Cardiac muscle cell (in vitro differentiated cells and primary cell): ENCODE measurements around the gene CHST11. TPM values are rescaled to one million over a fixed set of nuclear protein-coding genes. Genes with fewer than 3 reads are reported as not detected.
A peak's percentile ranks its signal among the peaks of the same experiment; 100 is the strongest.

ENCODE experiments used
- DNase-seq, 2 donors: peaks; one replicate each; pipeline versions ENCODE4 v3.0.0 to v3.0.0-alpha.2; 2010 to 2017; ENCODE audit warnings: low read depth in 1 of 2, low spot score in 1 of 2
- H3K27ac ChIP-seq: fragments of 200-600 bp; sonication (generic); 2 replicates; pipeline ENCODE4 v1.5.1; 2016
- H3K27me3 ChIP-seq: fragments of 200-600 bp; sonication (generic); 2 replicates; pipeline ENCODE4 v1.6.0; 2016; ENCODE audit warnings: control low read depth
- H3K36me3 ChIP-seq: fragments of 200-600 bp; sonication (generic); 2 replicates; pipeline ENCODE4 v1.5.1; 2016; ENCODE audit warnings: control low read depth
- H3K4me1 ChIP-seq: fragments of 200-600 bp; sonication (generic); 2 replicates; pipeline ENCODE4 v1.8.1; 2017; ENCODE audit warnings: low read depth, mild to moderate bottlenecking, mixed run types
- H3K4me3 ChIP-seq: fragments of 200-600 bp; sonication (generic); 2 replicates; pipeline ENCODE4 v1.5.1; 2016; ENCODE audit warnings: mild to moderate bottlenecking
- H3K9me3 ChIP-seq: fragments of 200-600 bp; sonication (generic); 2 replicates; pipeline ENCODE4 v1.5.1; 2017; ENCODE audit warnings: low read depth, mild to moderate bottlenecking, control low read depth
- polyA plus RNA-seq: library from polyadenylated mRNA; unstranded; fragments of >200 nt; fragmentation: Nextera tagmentation; extraction: Ambion mirVana; gene quantifications from 2 replicates; pipeline ENCODE4 v1.2.1, GENCODE V29; 2016
- total RNA-seq: library from RNA; depleted of rRNA; stranded (reverse); fragments of >200 nt; gene quantifications from 2 replicates; pipeline ENCODE4 v1.2.3, GENCODE V29; 2016
- TF ChIP-seq, protein P1 (sequence below): IDR thresholded peaks from 2 replicates; pipeline ENCODE4 v1.5.1; 2012; ENCODE audit warnings: low read depth, mild to moderate bottlenecking, low read length

CHST11 gene
- total and polyA plus RNA-seq, 2 experiments from 2014 or later = 24.2 to 39.8 TPM

DNA sequence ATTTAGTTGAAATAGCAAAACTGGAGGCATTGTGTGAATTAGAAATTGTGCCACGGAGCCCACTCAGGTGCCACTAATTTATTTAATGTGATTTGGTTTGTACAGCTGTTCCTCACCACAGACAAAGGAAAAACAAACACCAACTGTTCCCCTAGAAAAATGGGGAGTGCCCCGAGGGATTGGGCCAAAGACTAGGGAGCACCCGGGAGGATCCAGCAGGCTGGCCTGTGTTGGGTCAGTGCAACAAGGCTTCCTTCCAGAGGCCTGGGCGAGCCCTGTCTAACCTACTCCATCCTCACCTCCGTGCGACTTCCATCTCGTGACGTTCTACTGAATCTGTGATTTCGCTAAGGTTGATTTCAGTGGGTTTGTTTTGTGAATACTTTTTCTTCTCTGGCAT is 206.2 kb downstream of the CHST11 start:
- no peaks in the 10 kb centered on the region for H3K36me3 ChIP-seq
- DNase-seq = no peak
- no peaks in the 10 kb centered on the region for H3K9me3 ChIP-seq
- H3K27ac ChIP-seq = no peak overlapping the region
- TF ChIP-seq, protein P1, sequence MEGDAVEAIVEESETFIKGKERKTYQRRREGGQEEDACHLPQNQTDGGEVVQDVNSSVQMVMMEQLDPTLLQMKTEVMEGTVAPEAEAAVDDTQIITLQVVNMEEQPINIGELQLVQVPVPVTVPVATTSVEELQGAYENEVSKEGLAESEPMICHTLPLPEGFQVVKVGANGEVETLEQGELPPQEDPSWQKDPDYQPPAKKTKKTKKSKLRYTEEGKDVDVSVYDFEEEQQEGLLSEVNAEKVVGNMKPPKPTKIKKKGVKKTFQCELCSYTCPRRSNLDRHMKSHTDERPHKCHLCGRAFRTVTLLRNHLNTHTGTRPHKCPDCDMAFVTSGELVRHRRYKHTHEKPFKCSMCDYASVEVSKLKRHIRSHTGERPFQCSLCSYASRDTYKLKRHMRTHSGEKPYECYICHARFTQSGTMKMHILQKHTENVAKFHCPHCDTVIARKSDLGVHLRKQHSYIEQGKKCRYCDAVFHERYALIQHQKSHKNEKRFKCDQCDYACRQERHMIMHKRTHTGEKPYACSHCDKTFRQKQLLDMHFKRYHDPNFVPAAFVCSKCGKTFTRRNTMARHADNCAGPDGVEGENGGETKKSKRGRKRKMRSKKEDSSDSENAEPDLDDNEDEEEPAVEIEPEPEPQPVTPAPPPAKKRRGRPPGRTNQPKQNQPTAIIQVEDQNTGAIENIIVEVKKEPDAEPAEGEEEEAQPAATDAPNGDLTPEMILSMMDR = no peak
- peaks cover 19% of the 10 kb centered on the region for H3K4me1 ChIP-seq
- no peak overlapping the region for H3K4me3 ChIP-seq
- no peaks in the 10 kb centered on the region for H3K27me3 ChIP-seq

DNA sequence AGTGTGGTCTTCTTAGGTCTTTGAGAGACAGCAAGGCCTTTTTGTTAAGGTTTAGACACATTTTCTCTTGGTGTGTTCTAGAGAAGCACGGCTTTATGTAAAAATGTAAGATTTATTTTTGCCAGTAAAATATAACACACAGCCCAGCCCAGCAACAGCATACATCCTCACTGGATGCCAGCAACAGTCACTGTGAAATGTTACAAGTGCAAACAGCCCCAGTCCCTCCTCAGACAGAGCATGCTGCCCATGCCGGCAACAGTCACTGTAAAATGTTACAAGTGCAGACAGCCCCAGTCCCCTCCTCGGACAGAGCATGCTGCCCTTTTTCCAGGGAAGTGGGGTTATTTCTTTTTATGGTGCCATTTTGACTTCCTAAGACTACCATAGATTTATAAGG is 207.6 kb downstream of the CHST11 start:
- TF ChIP-seq, protein P1 = no peak
- DNase-seq = peak in 1 of 2 donors; percentile 55

DNA sequence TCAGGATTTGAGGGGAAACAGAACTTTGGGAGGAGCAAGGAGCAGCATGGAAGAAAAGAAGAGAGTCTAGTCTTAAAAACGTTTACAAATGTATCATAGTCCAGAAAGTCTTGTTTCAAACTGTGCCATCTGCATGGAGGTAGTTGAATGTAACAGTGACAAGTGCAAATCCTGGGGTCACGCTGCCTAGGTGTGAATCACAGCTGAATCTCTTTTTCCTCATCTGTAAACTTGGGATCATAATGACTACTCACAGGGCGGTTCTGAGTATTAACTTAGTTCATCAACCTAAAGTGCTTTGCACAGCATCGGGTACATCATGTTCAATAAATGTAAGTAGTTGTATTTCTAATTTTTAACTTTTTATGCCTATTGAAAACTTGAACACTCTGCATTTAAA is 208.5 kb downstream of the CHST11 start:
- H3K27ac ChIP-seq = no peak overlapping the region
- H3K27me3 ChIP-seq = no peaks in the 10 kb centered on the region
- no peaks in the 10 kb centered on the region for H3K36me3 ChIP-seq
- DNase-seq = no peak
- no peaks in the 10 kb centered on the region for H3K9me3 ChIP-seq
- TF ChIP-seq, protein P1 = no peak
- no peak overlapping the region for H3K4me3 ChIP-seq
- H3K4me1 ChIP-seq = peaks cover 35% of the 10 kb centered on the region

More for the DNA sequence above, 207.6 kb downstream of the CHST11 start:
- Histone ChIP-seq H3K36me3 (no peaks in the 10 kb centered on the region), H3K4me1 (peaks cover 28% of the 10 kb centered on the region), H3K27ac (no peak overlapping the region), H3K9me3 (no peaks in the 10 kb centered on the region), H3K4me3 (no peak overlapping the region), H3K27me3 (no peaks in the 10 kb centered on the region)

DNA sequence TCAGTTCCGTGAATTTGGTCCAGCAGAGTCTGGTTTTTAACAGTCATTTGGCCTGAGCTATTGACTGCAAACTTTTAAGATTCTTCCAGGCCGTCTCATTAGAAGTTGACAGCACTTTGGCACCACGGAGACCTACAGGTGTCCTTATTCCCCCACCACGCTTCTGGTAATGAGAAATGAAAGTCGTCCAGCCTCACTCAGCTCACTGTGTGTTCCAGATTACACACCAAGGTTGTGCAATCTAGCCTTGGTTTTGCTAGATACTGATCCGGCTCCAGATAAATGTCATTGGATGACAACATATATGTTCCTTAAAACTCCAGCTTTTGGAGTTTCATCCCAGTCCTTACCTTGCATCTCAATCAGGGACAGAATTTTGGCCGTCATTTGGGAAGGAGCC is 210.4 kb downstream of the CHST11 start:
- no peak overlapping the region for H3K4me3 ChIP-seq
- H3K27me3 ChIP-seq = no peaks in the 10 kb centered on the region
- TF ChIP-seq, protein P1 = no peak
- peaks cover 48% of the 10 kb centered on the region for H3K4me1 ChIP-seq
- no peak overlapping the region for H3K27ac ChIP-seq
- no peaks in the 10 kb centered on the region for H3K9me3 ChIP-seq
- DNase-seq = peak in 1 of 2 donors; percentile 68
- H3K36me3 ChIP-seq = no peaks in the 10 kb centered on the region

DNA sequence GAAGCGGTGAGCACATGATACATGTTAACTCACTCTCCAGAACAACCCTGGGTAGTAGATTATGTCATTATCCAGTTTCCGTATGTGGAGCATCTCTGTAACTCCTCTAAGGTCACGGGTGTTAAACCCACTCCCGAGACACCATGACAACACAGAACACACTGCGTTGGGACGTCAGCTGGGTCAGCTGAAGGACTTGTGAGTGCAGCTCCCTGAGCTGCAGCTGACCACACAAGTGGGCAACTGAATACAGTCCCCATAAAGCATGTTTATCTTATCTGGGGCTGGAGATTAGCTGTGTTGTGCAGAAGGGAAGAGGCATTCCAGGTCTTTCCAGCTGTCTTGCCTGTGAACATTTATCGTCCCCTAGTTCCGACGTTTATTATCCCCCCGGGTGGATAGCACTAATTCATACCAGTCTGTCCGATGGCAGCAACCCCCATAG is 211.5 kb downstream of the CHST11 start:
- peak overlapping the region; percentile 86 for H3K27ac ChIP-seq
- H3K36me3 ChIP-seq = no peaks in the 10 kb centered on the region
- DNase-seq = peak; percentile 70 to 86
- H3K4me3 ChIP-seq = no peak overlapping the region
- TF ChIP-seq, protein P1 = no peak
- no peaks in the 10 kb centered on the region for H3K9me3 ChIP-seq
- no peaks in the 10 kb centered on the region for H3K27me3 ChIP-seq
- H3K4me1 ChIP-seq = peaks cover 57% of the 10 kb centered on the region
